NK-92 (cell line): ENCODE data around the gene MCHR1.
"Not testable (repeated sequence)": the region's sequence is repeated elsewhere in the genome, so short reads cannot be mapped to it uniquely, and the experiment has no call there.

Experiments used
- DNase-seq: peaks from one replicate; lab custom pipeline; 2025; ENCODE audit not compliant: unreplicated experiment; lab: John Stamatoyannopoulos, UW

Gene MCHR1

GRCh38 chr22:40687706-40688105 is 8.4 kb downstream of the MCHR1 start:
- DNase-seq = no peak

- DNase-seq = no peak
Observed at GRCh38 chr22:40690370-40690769, 11.1 kb downstream of the MCHR1 start.

GRCh38 chr22:40691532-40691931 is 12.2 kb downstream of the MCHR1 start:
- no peak for DNase-seq

- DNase-seq = no peak
Observed at GRCh38 chr22:40694411-40694810, 15.1 kb downstream of the MCHR1 start.

GRCh38 chr22:40701274-40701673 is 22.0 kb downstream of the MCHR1 start:
- DNase-seq = no peak

GRCh38 chr22:40703174-40703573 is 23.9 kb downstream of the MCHR1 start:
- no peak for DNase-seq

GRCh38 chr22:40703736-40704135 is 24.5 kb downstream of the MCHR1 start:
- no peak for DNase-seq

GRCh38 chr22:40705918-40706682 is 26.8 kb downstream of the MCHR1 start:
- DNase-seq = no peak

GRCh38 chr22:40707154-40707553 is 27.9 kb downstream of the MCHR1 start:
- DNase-seq = no peak

- no peak for DNase-seq
Observed at GRCh38 chr22:40708177-40708576, 28.9 kb downstream of the MCHR1 start.

GRCh38 chr22:40709752-40710413 is 30.6 kb downstream of the MCHR1 start:
- no peak for DNase-seq

- DNase-seq = no peak
Observed at GRCh38 chr22:40712311-40712710, 33.0 kb downstream of the MCHR1 start.

- DNase-seq = no peak
Observed at GRCh38 chr22:40714499-40715337, 35.4 kb downstream of the MCHR1 start.

- no peak for DNase-seq
Observed at GRCh38 chr22:40716116-40716515, 36.8 kb downstream of the MCHR1 start.

- DNase-seq = not testable (repeated sequence)
Observed at GRCh38 chr22:40717657-40718056, 38.4 kb downstream of the MCHR1 start.

GRCh38 chr22:40718250-40719204 is 39.2 kb downstream of the MCHR1 start:
- DNase-seq = no peak

- no peak for DNase-seq
Observed at GRCh38 chr22:40719599-40719998, 40.3 kb downstream of the MCHR1 start.

- not testable (repeated sequence) for DNase-seq
Observed at GRCh38 chr22:40720156-40720537, 40.9 kb downstream of the MCHR1 start.

- DNase-seq = no peak
Observed at GRCh38 chr22:40720538-40721256, 41.4 kb downstream of the MCHR1 start.

- no peak for DNase-seq
Observed at GRCh38 chr22:40721266-40721665, 42.0 kb downstream of the MCHR1 start.
